Measurements from ENCODE around the gene NRL.

The NRL gene

GRCh38 chr14:24136684-24137528 lies 22.2 kb upstream of the NRL start:
- TF ChIP-seq CTCF (IDR thresholded peaks at IDR 0.05; ENCODE audit: low read length) (no peak), EZH2phosphoT487 (IDR thresholded peaks at IDR 0.05; ENCODE audit: low read length) (no peak), EZH2 (optimal IDR thresholded peaks at IDR 0.05; ENCODE audit: low read depth, low read length) (no peak)
- Histone ChIP-seq H3K79me2 (ENCODE audit: low read length) (peaks cover 43% of the 10 kb centered on the region), H3K27me3 (replicated peaks; ENCODE audit: insufficient read depth, low read length) (no peaks in the 10 kb centered on the region), H3K27ac (ENCODE audit: low read length) (peak overlapping the region; percentile 35; the same call in 1 of the 2 replicates), H2AFZ (ENCODE audit: low read length) (no peak overlapping the region), H3K9me3 (replicated peaks; ENCODE audit: insufficient read depth, low read length) (no peaks in the 10 kb centered on the region), H3K9me2 (replicated peaks; ENCODE audit: insufficient read depth, low read length) (no peaks in the 10 kb centered on the region), H3K4me2 (ENCODE audit: low read depth, low read length) (peak overlapping the region; percentile 76), H3K9ac (ENCODE audit: low read length) (peak overlapping the region; percentile 81; the same call in 1 of the 2 replicates), H3K4me3 (ENCODE audit: low read length) (peak overlapping the region; percentile 74), H3F3A (ENCODE audit: insufficient read depth, low read length) (peaks cover 5% of the 10 kb centered on the region), H3K36me3 (replicated peaks; ENCODE audit: insufficient read depth, low read length) (0 out of 2 replicates have a peak, but pooled peaks cover 2% of the 10 kb centered on the region), H4K20me1 (ENCODE audit: insufficient read depth, low read length) (no peaks in the 10 kb centered on the region), H3K4me1 (ENCODE audit: low read length) (peaks cover 11% of the 10 kb centered on the region; the same call in 1 of the 2 replicates)
- DNase-seq: no peak

GRCh38 chr14:24135834-24136683 lies 21.3 kb upstream of the NRL start, which contains the start of gene PSME1:
Gene PSME1, plus strand, starts transcription at chr14:24136194. Its CDS starts 69 bp downstream, at chr14:24136263.
- Histone ChIP-seq H3K4me2 (ENCODE audit: low read depth, low read length) (peak within 1 kb of the TSS; percentile 77), H3K79me2 (ENCODE audit: low read length) (peaks cover 43% of the 10 kb centered on the region), H4K20me1 (ENCODE audit: insufficient read depth, low read length) (no peaks in the 10 kb centered on the region), H3K27ac (ENCODE audit: low read length) (peak within 1 kb of the TSS; percentile 35; the same call in 1 of the 2 replicates), H3K4me1 (ENCODE audit: low read length) (peaks cover 11% of the 10 kb centered on the region; the same call in 1 of the 2 replicates), H3K36me3 (replicated peaks; ENCODE audit: insufficient read depth, low read length) (0 out of 2 replicates have a peak, but pooled peaks cover 2% of the 10 kb centered on the region), H3K9ac (ENCODE audit: low read length) (peak within 1 kb of the TSS; percentile 81), H3K4me3 (ENCODE audit: low read length) (peak within 1 kb of the TSS; percentile 74), H3K9me3 (replicated peaks; ENCODE audit: insufficient read depth, low read length) (no peaks in the 10 kb centered on the region), H3K27me3 (replicated peaks; ENCODE audit: insufficient read depth, low read length) (no peaks in the 10 kb centered on the region), H3K9me2 (replicated peaks; ENCODE audit: insufficient read depth, low read length) (no peaks in the 10 kb centered on the region), H3F3A (ENCODE audit: insufficient read depth, low read length) (0 out of 2 replicates have a peak, but pooled peaks cover 2% of the 10 kb centered on the region), H2AFZ (ENCODE audit: low read length) (peak within 1 kb of the TSS; percentile 81)
- no peak for TF ChIP-seq EZH2 (optimal IDR thresholded peaks at IDR 0.05; ENCODE audit: low read depth, low read length)
- TF ChIP-seq EZH2phosphoT487 (IDR thresholded peaks at IDR 0.05; ENCODE audit: low read length): no peak
- no peak for TF ChIP-seq CTCF (IDR thresholded peaks at IDR 0.05; ENCODE audit: low read length)
- DNase-seq: peak; percentile 76

- Histone ChIP-seq H3K4me1 (ENCODE audit: low read length) (peaks cover 11% of the 10 kb centered on the region; the same call in 1 of the 2 replicates), H4K20me1 (ENCODE audit: insufficient read depth, low read length) (no peaks in the 10 kb centered on the region), H3K36me3 (replicated peaks; ENCODE audit: insufficient read depth, low read length) (0 out of 2 replicates have a peak, but pooled peaks cover 2% of the 10 kb centered on the region), H2AFZ (ENCODE audit: low read length) (peak overlapping the region; percentile 81), H3F3A (ENCODE audit: insufficient read depth, low read length) (0 out of 2 replicates have a peak, but pooled peaks cover 2% of the 10 kb centered on the region), H3K9ac (ENCODE audit: low read length) (peak overlapping the region; percentile 45; the same call in 1 of the 2 replicates), H3K4me3 (ENCODE audit: low read length) (peak overlapping the region; percentile 64), H3K9me3 (replicated peaks; ENCODE audit: insufficient read depth, low read length) (no peaks in the 10 kb centered on the region), H3K4me2 (ENCODE audit: low read depth, low read length) (peak overlapping the region; percentile 77), H3K27ac (ENCODE audit: low read length) (peak overlapping the region; percentile 29; the same call in 1 of the 2 replicates), H3K9me2 (replicated peaks; ENCODE audit: insufficient read depth, low read length) (no peaks in the 10 kb centered on the region), H3K27me3 (replicated peaks; ENCODE audit: insufficient read depth, low read length) (no peaks in the 10 kb centered on the region), H3K79me2 (ENCODE audit: low read length) (peaks cover 40% of the 10 kb centered on the region)
- TF ChIP-seq EZH2phosphoT487 (IDR thresholded peaks at IDR 0.05; ENCODE audit: low read length) (no peak), CTCF (IDR thresholded peaks at IDR 0.05; ENCODE audit: low read length) (no peak), EZH2 (optimal IDR thresholded peaks at IDR 0.05; ENCODE audit: low read depth, low read length) (no peak)
- DNase-seq: no peak
These were observed 20.8 kb upstream of the NRL start for GRCh38 chr14:24135584-24135833.

Measured in MM.1S (cell line).